Loucy (cell line): ENCODE measurements around the gene RUSF1.
"Not testable (repeated sequence)": the region's sequence is repeated elsewhere in the genome, so short reads cannot be mapped to it uniquely, and the experiment has no call there.

ENCODE experiments used
- H2AFZ ChIP-seq: fragments of 200-600 bp; sonication (generic); 2 replicates; pipeline ENCODE4 v1.6.0; 2016; ENCODE audit warnings: antibody characterized with exemption, mild to moderate bottlenecking, low read length, moderate library complexity
- H3F3A ChIP-seq: fragments of 200-600 bp; 2 replicates; pipeline ENCODE4 v1.6.0; 2016; ENCODE audit warnings: antibody characterized with exemption, low read depth, mild to moderate bottlenecking
- H3K27me3 ChIP-seq: fragments of 200-600 bp; sonication (generic); 2 replicates; pipeline ENCODE4 v1.6.1; 2014; ENCODE audit warnings: low read length, mild to moderate bottlenecking; ENCODE audit not compliant: insufficient read depth, poor library complexity, severe bottlenecking
- H3K36me3 ChIP-seq: fragments of 200-600 bp; sonication (generic); 2 replicates; pipeline ENCODE4 v1.6.1; 2016; ENCODE audit warnings: low read length; ENCODE audit not compliant: insufficient read depth
- H3K4me1 ChIP-seq: fragments of 200-600 bp; sonication (generic); 2 replicates; pipeline ENCODE4 v1.5.1; 2014; ENCODE audit warnings: low read length, mild to moderate bottlenecking; ENCODE audit not compliant: insufficient read depth, poor library complexity, severe bottlenecking
- H3K4me2 ChIP-seq: fragments of 200-600 bp; sonication (generic); 2 replicates; pipeline ENCODE4 v1.6.0; 2014; ENCODE audit warnings: antibody characterized with exemption, low read length, low read depth, mild to moderate bottlenecking; ENCODE audit not compliant: poor library complexity, severe bottlenecking
- H3K4me3 ChIP-seq: fragments of 200-600 bp; sonication (generic); 2 replicates; pipeline ENCODE4 v1.5.1; 2014; ENCODE audit warnings: low read length, mild to moderate bottlenecking, mixed read lengths; ENCODE audit not compliant: poor library complexity, severe bottlenecking
- H3K79me2 ChIP-seq: fragments of 200-600 bp; sonication (generic); 2 replicates; pipeline ENCODE4 v1.6.1; 2014; ENCODE audit warnings: low read length; ENCODE audit not compliant: insufficient read depth
- H3K9ac ChIP-seq: fragments of 200-600 bp; sonication (generic); 2 replicates; pipeline ENCODE4 v1.6.0; 2014; ENCODE audit warnings: mild to moderate bottlenecking, low read depth, low read length, moderate library complexity; ENCODE audit not compliant: poor library complexity, severe bottlenecking
- H3K9me2 ChIP-seq: fragments of 200-600 bp; sonication (generic); replicated peaks from 2 replicates; pipeline ENCODE4 v1.6.1; 2016; ENCODE audit warnings: low read depth, low read length, mixed read lengths
- H3K9me3 ChIP-seq: fragments of 200-600 bp; sonication (generic); 2 replicates; pipeline ENCODE4 v1.6.1; 2014; ENCODE audit warnings: mild to moderate bottlenecking, antibody characterized with exemption, low read length, low read depth; ENCODE audit not compliant: insufficient read depth
- H4K20me1 ChIP-seq: fragments of 200-600 bp; sonication (generic); 2 replicates; pipeline ENCODE4 v1.6.0; 2014; ENCODE audit warnings: antibody characterized with exemption, low read length, mild to moderate bottlenecking; ENCODE audit not compliant: insufficient read depth, poor library complexity, severe bottlenecking
- CTCF ChIP-seq: fragments of 200-600 bp; sonication (generic); conservative IDR thresholded peaks from 2 replicates; pipeline ENCODE4 v1.5.1; 2014; ENCODE audit warnings: mild to moderate bottlenecking, antibody characterized with exemption, low read length
- EZH2phosphoT487 ChIP-seq: fragments of 200-600 bp; IDR thresholded peaks from 2 replicates; pipeline ENCODE4 v1.6.1; 2018; ENCODE audit warnings: antibody characterized with exemption, mild to moderate bottlenecking, moderate library complexity, borderline replicate concordance

The RUSF1 gene

GRCh38 chr16:31504159-31504558 lies 4.0 kb downstream of the RUSF1 start:
- Histone ChIP-seq H3K4me2 (peak overlapping the region; percentile 98), H3K9me2 (no peaks in the 10 kb centered on the region), H3K9me3 (no peaks in the 10 kb centered on the region), H3F3A (peaks cover 10% of the 10 kb centered on the region), H3K4me1 (peaks cover 41% of the 10 kb centered on the region), H3K36me3 (no peaks in the 10 kb centered on the region; the same call in 1 of the 2 replicates), H3K4me3 (no peak overlapping the region), H4K20me1 (peaks cover 10% of the 10 kb centered on the region), H2AFZ (no peak overlapping the region), H3K27me3 (peaks cover 5% of the 10 kb centered on the region), H3K79me2 (peaks cover 36% of the 10 kb centered on the region), H3K9ac (peak overlapping the region; percentile 69)
- TF ChIP-seq CTCF, result no peak
- TF ChIP-seq EZH2phosphoT487, result no peak

- H3K36me3 ChIP-seq, H3K4me2 ChIP-seq, H3K9me3 ChIP-seq, H3K4me3 ChIP-seq, H2AFZ ChIP-seq, H3K9ac ChIP-seq, H3K9me2 ChIP-seq, H3K27me3 ChIP-seq: not testable (repeated sequence)
- H3K4me1 ChIP-seq, result peaks cover 36% of the 10 kb centered on the region
- peaks cover 30% of the 10 kb centered on the region for H3K79me2 ChIP-seq
- H4K20me1 ChIP-seq, result peaks cover 10% of the 10 kb centered on the region
- peaks cover 10% of the 10 kb centered on the region for H3F3A ChIP-seq
These were observed 4.6 kb downstream of the RUSF1 start for GRCh38 chr16:31503555-31503954.

GRCh38 chr16:31502981-31503380 lies 5.2 kb downstream of the RUSF1 start:
- peaks cover 36% of the 10 kb centered on the region for H3K4me1 ChIP-seq
- H3K9me3 ChIP-seq, result no peaks in the 10 kb centered on the region
- peaks cover 9% of the 10 kb centered on the region for H4K20me1 ChIP-seq
- no peak overlapping the region for H3K4me2 ChIP-seq
- TF ChIP-seq EZH2phosphoT487 (no peak), CTCF (no peak)
- H2AFZ ChIP-seq, result no peak overlapping the region
- peaks cover 8% of the 10 kb centered on the region; the same call in 1 of the 2 replicates for H3K36me3 ChIP-seq
- H3K79me2 ChIP-seq, result peaks cover 25% of the 10 kb centered on the region
- peaks cover 3% of the 10 kb centered on the region for H3K27me3 ChIP-seq
- no peak overlapping the region for H3K9ac ChIP-seq
- H3K4me3 ChIP-seq, result no peak overlapping the region
- peaks cover 10% of the 10 kb centered on the region for H3F3A ChIP-seq
- no peaks in the 10 kb centered on the region for H3K9me2 ChIP-seq

GRCh38 chr16:31501966-31502348 lies 6.2 kb downstream of the RUSF1 start:
- peaks cover 15% of the 10 kb centered on the region for H3K79me2 ChIP-seq
- no peaks in the 10 kb centered on the region for H3K9me3 ChIP-seq
- H3K4me2 ChIP-seq, result no peak overlapping the region
- peaks cover 8% of the 10 kb centered on the region; the same call in 1 of the 2 replicates for H3K36me3 ChIP-seq
- peaks cover 10% of the 10 kb centered on the region for H3F3A ChIP-seq
- no peak overlapping the region for H3K4me3 ChIP-seq
- H3K9me2 ChIP-seq, result no peaks in the 10 kb centered on the region
- no peak overlapping the region for H2AFZ ChIP-seq
- H3K27me3 ChIP-seq, result no peaks in the 10 kb centered on the region
- H3K9ac ChIP-seq, result no peak overlapping the region
- peaks cover 32% of the 10 kb centered on the region for H3K4me1 ChIP-seq
- TF ChIP-seq EZH2phosphoT487 (no peak), CTCF (no peak)
- no peaks in the 10 kb centered on the region for H4K20me1 ChIP-seq
